Measurements from ENCODE around the gene CLK1. TPM values are rescaled to one million over a fixed set of nuclear protein-coding genes. Genes with fewer than 3 reads are reported as not detected.
A peak's percentile ranks its signal among the peaks of the same experiment; 100 is the strongest.

The CLK1 gene
- polyA plus RNA-seq, 3 donors = 7.5 to 383 (median 8.2) TPM

GRCh38 chr2:200869014-200869413 lies 4.6 kb upstream of the CLK1 start:
- no peak overlapping the region for H3K9ac ChIP-seq (ENCODE audit: insufficient read depth, low read length, poor library complexity, severe bottlenecking)
- intact Hi-C loops (cut with micrococcal nuclease) = loop anchor here in 1 of 2 donors (10.0 kb wide), 1 partner anchor 234 kb away; no protein-coding TSS in a partner anchor
- no peaks in the 10 kb centered on the region for H3K27me3 ChIP-seq (ENCODE audit: control insufficient read depth in 2 of 2, insufficient read depth in 2 of 2, low read length in 2 of 2)
- Mint-ChIP-seq H3K27ac (peak overlapping the region in 3 of 7 donors; percentile 48 to 79 (median 50)), H3K9me3 (no peaks in the 10 kb centered on the region), H3K27me3 (ENCODE audit: low read depth in 3 of 3) (no peaks in the 10 kb centered on the region), H3K36me3 (peaks cover 7 to 18% of the 10 kb centered on the region in 2 donors), H3K4me3 (no peak overlapping the region), H3K4me1 (peaks cover 26% of the 10 kb centered on the region)
- 50% methylated on average over 2 of the region's 2 CpGs for WGBS (ENCODE audit: insufficient coverage)
- peaks cover 22% of the 10 kb centered on the region for H3K79me2 ChIP-seq (ENCODE audit: insufficient read depth, low read length)
- H3K4me2 ChIP-seq (replicated peaks; ENCODE audit: extremely low read depth, low read length, poor library complexity, severe bottlenecking) = no peak overlapping the region
- no peak for DNase-seq
- no peak overlapping the region for H2AFZ ChIP-seq (ENCODE audit: insufficient read depth, low read depth, low read length, poor library complexity, severe bottlenecking)
- no peak overlapping the region for H3K27ac ChIP-seq (ENCODE audit: low read depth in 1 of 2, low read length in 2 of 2)
- peaks cover under 1% of the 10 kb centered on the region for H4K20me1 ChIP-seq (ENCODE audit: insufficient read depth, low read length)
- peaks cover 19 to 28% of the 10 kb centered on the region in 2 donors for H3K4me1 ChIP-seq (ENCODE audit: control insufficient read depth in 1 of 2, insufficient read depth in 2 of 2, low read length in 2 of 2)
- H3K4me3 ChIP-seq (replicated peaks in 1 of 3; ENCODE audit: low read depth in 2 of 3, low read length in 3 of 3) = no peak overlapping the region
- TF ChIP-seq CTCF (IDR thresholded peaks at IDR 0.05) = no peak
- H3K9me3 ChIP-seq (replicated peaks in 1 of 2; ENCODE audit: control insufficient read depth in 1 of 2, insufficient read depth in 1 of 2, low read length in 2 of 2) = no peaks in the 10 kb centered on the region
- H3K36me3 ChIP-seq (replicated peaks in 1 of 2; ENCODE audit: control insufficient read depth in 1 of 2, insufficient read depth in 2 of 2, low read length in 2 of 2) = peaks cover 19 to 22% of the 10 kb centered on the region in 2 donors

GRCh38 chr2:200863782-200864175 lies 679 bp downstream of the CLK1 start:
- 0% methylated on average over 18 of the region's 19 CpGs for WGBS (ENCODE audit: insufficient coverage)
- Histone ChIP-seq H3K36me3 (replicated peaks in 1 of 2; ENCODE audit: control insufficient read depth in 1 of 2, insufficient read depth in 2 of 2, low read length in 2 of 2) (peaks cover 24 to 28% of the 10 kb centered on the region in 2 donors), H3K9ac (ENCODE audit: insufficient read depth, low read length, poor library complexity, severe bottlenecking) (peak overlapping the region; percentile 100), H3K9me3 (replicated peaks in 1 of 2; ENCODE audit: control insufficient read depth in 1 of 2, insufficient read depth in 1 of 2, low read length in 2 of 2) (no peaks in the 10 kb centered on the region), H3K4me2 (replicated peaks; ENCODE audit: extremely low read depth, low read length, poor library complexity, severe bottlenecking) (peak overlapping the region; percentile 81), H3K27ac (ENCODE audit: low read depth in 1 of 2, low read length in 2 of 2) (peak overlapping the region; percentile 100), H3K4me3 (replicated peaks in 1 of 3; ENCODE audit: low read depth in 2 of 3, low read length in 3 of 3) (peak overlapping the region; percentile 79 to 88 (median 86)), H3K4me1 (ENCODE audit: control insufficient read depth in 1 of 2, insufficient read depth in 2 of 2, low read length in 2 of 2) (peaks cover 40 to 59% of the 10 kb centered on the region in 2 donors), H4K20me1 (ENCODE audit: insufficient read depth, low read length) (peaks cover 53% of the 10 kb centered on the region), H3K27me3 (ENCODE audit: control insufficient read depth in 2 of 2, insufficient read depth in 2 of 2, low read length in 2 of 2) (no peaks in the 10 kb centered on the region), H3K79me2 (ENCODE audit: insufficient read depth, low read length) (peaks cover 74% of the 10 kb centered on the region), H2AFZ (ENCODE audit: insufficient read depth, low read depth, low read length, poor library complexity, severe bottlenecking) (no peak overlapping the region)
- Mint-ChIP-seq H3K27me3 (ENCODE audit: low read depth in 3 of 3) (no peaks in the 10 kb centered on the region), H3K4me3 (peak overlapping the region; percentile 89 to 97), H3K36me3 (peaks cover 28 to 35% of the 10 kb centered on the region in 2 donors), H3K4me1 (peaks cover 44% of the 10 kb centered on the region), H3K27ac (peak overlapping the region; percentile 98 to 100 (median 100)), H3K9me3 (peaks cover 0 to 1% (median 0%) of the 10 kb centered on the region in 7 donors)
- DNase-seq = peak in 1 of 3 donors; percentile 80
- intact Hi-C loops (cut with micrococcal nuclease) = loop anchor here (2.0 to 10.0 kb wide), 4 partner anchors 25 to 229 kb away; partner anchors contain the start of genes BZW1 (in 2 of the 2), NIF3L1 (in 1 of the 2) and PPIL3 (in 1 of the 2)
- TF ChIP-seq CTCF (IDR thresholded peaks at IDR 0.05) = no peak

Measured in CD14-positive monocyte (primary cell).